ENCODE measurements around the gene THG1L.
"Not testable (repeated sequence)": the region's sequence is repeated elsewhere in the genome, so short reads cannot be mapped to it uniquely, and the experiment has no call there.

The THG1L gene

GRCh38 chr5:157727858-157728257 is 3.4 kb upstream of the THG1L start:
- not testable (repeated sequence) for DNase-seq (ENCODE audit: low spot score)

GRCh38 chr5:157729858-157730257 is 1.4 kb upstream of the THG1L start:
- no peak for DNase-seq (ENCODE audit: low spot score)

GRCh38 chr5:157730900-157731271 is 334 bp upstream of the THG1L start:
- no peak for DNase-seq (ENCODE audit: low spot score)

GRCh38 chr5:157732130-157732514 is 902 bp downstream of the THG1L start:
- no peak for DNase-seq (ENCODE audit: low spot score)

GRCh38 chr5:157732596-157733262 is 1.5 kb downstream of the THG1L start:
- no peak for DNase-seq (ENCODE audit: low spot score)

- DNase-seq (ENCODE audit: low spot score) = no peak
These were observed 3.2 kb downstream of the THG1L start for GRCh38 chr5:157734436-157734835.

GRCh38 chr5:157735991-157736390 is 4.8 kb downstream of the THG1L start:
- no peak for DNase-seq (ENCODE audit: low spot score)

- no peak for DNase-seq (ENCODE audit: low spot score)
These were observed 8.4 kb downstream of the THG1L start for GRCh38 chr5:157739388-157740228.

- DNase-seq (ENCODE audit: low spot score) = no peak
These were observed 9.0 kb downstream of the THG1L start for GRCh38 chr5:157740229-157740610.

GRCh38 chr5:157741131-157741530 is 9.9 kb downstream of the THG1L start:
- no peak for DNase-seq (ENCODE audit: low spot score)

GRCh38 chr5:157743163-157744050 is 12.2 kb downstream of the THG1L start, which contains the start of gene LSM11:
TSS of gene LSM11 (plus strand) at chr5:157743712. CDS start at chr5:157743751, 39 bp downstream.
- peak; percentile 97 for DNase-seq (ENCODE audit: low spot score)

GRCh38 chr5:157744051-157745011 is 13.1 kb downstream of the THG1L start:
- DNase-seq (ENCODE audit: low spot score) = no peak

- no peak for DNase-seq (ENCODE audit: low spot score)
These were observed 13.8 kb downstream of the THG1L start for GRCh38 chr5:157745041-157745456.

- no peak for DNase-seq (ENCODE audit: low spot score)
These were observed 16.0 kb downstream of the THG1L start for GRCh38 chr5:157747173-157747740.

- no peak for DNase-seq (ENCODE audit: low spot score)
These were observed 16.8 kb downstream of the THG1L start for GRCh38 chr5:157747766-157748700.

- DNase-seq (ENCODE audit: low spot score) = peak; percentile 66
These were observed 17.7 kb downstream of the THG1L start for GRCh38 chr5:157748760-157749461.

GRCh38 chr5:157749462-157749799 is 18.2 kb downstream of the THG1L start:
- no peak for DNase-seq (ENCODE audit: low spot score)

GRCh38 chr5:157750320-157750719 is 19.1 kb downstream of the THG1L start:
- DNase-seq (ENCODE audit: low spot score) = peak; percentile 40

GRCh38 chr5:157756122-157756521 is 24.9 kb downstream of the THG1L start:
- no peak for DNase-seq (ENCODE audit: low spot score)

Measured in AG08395 (cell line).